Lower lobe of right lung (tissue), 2 donors: ENCODE measurements around the gene GEMIN2. TPM values are rescaled to one million over a fixed set of nuclear protein-coding genes. Genes with fewer than 3 reads are reported as not detected.
"Not testable (repeated sequence)": the region's sequence is repeated elsewhere in the genome, so short reads cannot be mapped to it uniquely, and the experiment has no call there.

Source experiments
- ATAC-seq, 2 donors: fragments of 200-7000 bp; cut with Tn5 transposase; one replicate each; pipeline ENCODE4 v1.9.1; 2020 to 2022; ENCODE audit warnings: mild to moderate bottlenecking in 2 of 2, moderate library complexity in 2 of 2
- DNase-seq: peaks from one replicate; pipeline ENCODE4 v3.0.0-alpha.2; 2020
- H3K27ac ChIP-seq: fragments of 200-600 bp; one replicate; pipeline ENCODE4 v1.8.0; 2022
- H3K27me3 ChIP-seq: fragments of 200-600 bp; one replicate; pipeline ENCODE4 v1.8.0; 2022; ENCODE audit warnings: low read depth
- H3K36me3 ChIP-seq: fragments of 200-600 bp; one replicate; pipeline ENCODE4 v1.8.0; 2022; ENCODE audit warnings: mild to moderate bottlenecking
- H3K4me1 ChIP-seq: fragments of 200-600 bp; one replicate; pipeline ENCODE4 v1.8.0; 2022
- H3K4me3 ChIP-seq: fragments of 200-600 bp; one replicate; pipeline ENCODE4 v1.8.0; 2022; ENCODE audit warnings: mild to moderate bottlenecking
- H3K9me3 ChIP-seq: fragments of 200-600 bp; one replicate; pipeline ENCODE4 v1.8.0; 2022
- CTCF ChIP-seq: fragments of 200-600 bp; IDR thresholded peaks from one replicate; pipeline ENCODE4 v1.8.0; 2022; ENCODE audit warnings: antibody characterized with exemption, mild to moderate bottlenecking
- intact Hi-C: fragments of 100-400 bp; cut with DNase I; formaldehyde crosslinking; loops from one replicate; pipeline ENCODE4 v1.11.0; 2022
- total RNA-seq: library from RNA; stranded (reverse); fragmentation: NEBNext Ultra II Directional; extraction: Animal tissue kit (Norgen Biotek cat#: 25700); gene quantifications from one replicate; pipeline ENCODE4 v1.2.1, GENCODE V29; 2021
- donor health status: DM: no; HTN: yes; CAD: no; lungs with severe emphysema.

GEMIN2 gene
- total RNA-seq, 1 donor from 2014 or later, result 8.4 TPM

- DNase-seq, result no peak
- no peaks in the 10 kb centered on the region for H3K27me3 ChIP-seq
- H3K9me3 ChIP-seq, result no peaks in the 10 kb centered on the region
- no peak for ATAC-seq
- H3K36me3 ChIP-seq, result peaks cover 53% of the 10 kb centered on the region
- intact Hi-C loops, result no loop called here
- no peak overlapping the region for H3K27ac ChIP-seq
- no peak overlapping the region for H3K4me3 ChIP-seq
- no peak for TF ChIP-seq CTCF
- H3K4me1 ChIP-seq, result no peaks in the 10 kb centered on the region
Observed at GRCh38 chr14:39140170-39140569, 26.0 kb downstream of the GEMIN2 start.

- DNase-seq, ATAC-seq, H3K9me3 ChIP-seq, H3K27ac ChIP-seq, intact Hi-C loops, H3K27me3 ChIP-seq, H3K4me3 ChIP-seq, H3K4me1 ChIP-seq: not testable (repeated sequence)
- H3K36me3 ChIP-seq, result peaks cover 43% of the 10 kb centered on the region
Observed at GRCh38 chr14:39141623-39142022, 27.5 kb downstream of the GEMIN2 start.

DNA sequence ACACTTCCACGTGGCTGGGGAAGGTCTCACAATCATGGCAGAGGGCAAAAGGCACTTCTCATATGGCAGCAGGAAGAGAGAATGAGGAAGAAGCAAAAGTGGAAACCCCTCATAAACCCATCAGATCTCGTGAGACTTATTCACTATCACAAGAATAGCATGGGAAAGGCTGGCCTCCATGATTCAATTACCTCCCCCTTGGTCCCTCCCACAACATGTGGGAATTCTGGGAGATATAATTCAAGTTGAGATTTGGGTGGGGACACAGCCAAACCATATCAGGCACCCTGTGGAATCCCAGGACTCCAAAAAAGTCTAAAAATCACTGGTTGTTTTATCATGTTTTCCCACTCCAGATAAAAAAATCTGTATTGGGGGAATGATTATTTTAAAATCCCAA lies 29.1 kb downstream of the GEMIN2 start:
- DNase-seq, H3K27ac ChIP-seq, H3K27me3 ChIP-seq, H3K4me3 ChIP-seq, H3K4me1 ChIP-seq, intact Hi-C loops, H3K9me3 ChIP-seq, ATAC-seq: not testable (repeated sequence)
- peaks cover 38% of the 10 kb centered on the region for H3K36me3 ChIP-seq

DNA sequence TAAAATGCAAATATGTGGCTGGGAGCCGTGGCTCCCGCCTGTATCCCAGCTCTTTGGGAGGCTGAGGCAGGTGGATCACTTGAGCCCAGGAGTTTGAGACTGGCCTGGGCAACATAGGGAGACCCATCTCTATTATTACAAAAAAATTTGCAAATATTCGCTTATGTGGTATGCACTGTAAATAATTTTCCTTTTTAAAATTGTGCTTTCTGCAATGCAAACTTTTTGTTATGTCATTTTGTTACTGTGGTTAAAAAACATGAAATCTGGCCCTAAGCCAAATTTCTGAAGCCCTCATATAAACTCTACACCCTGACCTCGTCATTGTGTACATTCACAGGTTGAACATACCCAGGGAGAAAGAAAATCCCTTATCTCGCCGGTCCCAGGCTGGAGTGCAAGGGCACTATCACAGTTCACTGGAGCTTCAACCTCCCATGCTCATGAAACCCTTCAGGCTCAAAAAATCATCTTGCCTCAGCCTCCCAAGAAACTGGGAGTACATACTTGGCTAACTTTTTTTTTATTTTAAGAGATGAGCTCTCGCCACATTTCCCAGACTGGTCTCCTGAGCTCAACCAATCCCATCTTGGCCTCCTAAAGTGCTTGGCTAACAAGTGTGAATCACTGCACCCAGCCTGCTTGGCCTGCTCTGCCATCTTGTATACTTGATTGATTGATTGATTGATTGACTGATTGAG lies 31.3 kb downstream of the GEMIN2 start:
- H3K4me3 ChIP-seq, result no peak overlapping the region
- H3K36me3 ChIP-seq, result peaks cover 48% of the 10 kb centered on the region
- ATAC-seq (no peak), DNase-seq (no peak)
- intact Hi-C loops, result no loop called here
- no peak overlapping the region for H3K27ac ChIP-seq
- H3K9me3 ChIP-seq, result no peaks in the 10 kb centered on the region
- no peaks in the 10 kb centered on the region for H3K4me1 ChIP-seq
- no peaks in the 10 kb centered on the region for H3K27me3 ChIP-seq
- TF ChIP-seq CTCF, result no peak

DNA sequence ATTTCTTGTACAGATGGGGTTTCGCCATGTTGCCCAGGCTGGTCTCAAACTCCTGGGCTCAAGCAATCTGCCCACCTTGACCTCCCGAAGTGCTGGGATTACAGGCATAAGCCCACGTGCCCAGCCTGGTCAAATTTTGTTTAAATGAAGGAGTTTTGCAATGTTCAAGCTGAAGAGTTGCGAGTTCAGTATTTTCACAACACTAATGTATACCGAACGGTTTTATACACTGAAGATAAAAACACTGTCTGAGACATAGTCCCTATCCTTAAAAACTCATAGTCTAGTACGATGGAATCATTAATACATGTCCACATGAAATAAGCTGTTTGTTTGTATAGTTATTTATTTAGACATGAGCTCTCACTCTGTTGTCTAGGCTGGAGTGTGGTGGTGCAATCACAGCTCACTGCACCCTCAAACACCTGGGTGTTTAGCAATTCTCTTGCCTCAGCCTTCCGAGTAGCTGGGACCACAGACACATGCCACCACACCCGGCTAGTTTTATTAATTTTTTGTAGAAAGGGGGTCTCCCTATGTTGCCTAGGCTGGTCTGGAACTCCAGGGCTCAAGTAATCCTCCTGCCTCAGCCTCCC lies 40.6 kb downstream of the GEMIN2 start:
- Histone ChIP-seq H3K27ac (no peak overlapping the region), H3K27me3 (no peaks in the 10 kb centered on the region), H3K4me3 (no peak overlapping the region), H3K4me1 (no peaks in the 10 kb centered on the region), H3K36me3 (peaks cover 91% of the 10 kb centered on the region), H3K9me3 (no peaks in the 10 kb centered on the region)
- intact Hi-C loops, result no loop called here
- TF ChIP-seq CTCF, result no peak
- no peak for DNase-seq
- no peak for ATAC-seq

DNA sequence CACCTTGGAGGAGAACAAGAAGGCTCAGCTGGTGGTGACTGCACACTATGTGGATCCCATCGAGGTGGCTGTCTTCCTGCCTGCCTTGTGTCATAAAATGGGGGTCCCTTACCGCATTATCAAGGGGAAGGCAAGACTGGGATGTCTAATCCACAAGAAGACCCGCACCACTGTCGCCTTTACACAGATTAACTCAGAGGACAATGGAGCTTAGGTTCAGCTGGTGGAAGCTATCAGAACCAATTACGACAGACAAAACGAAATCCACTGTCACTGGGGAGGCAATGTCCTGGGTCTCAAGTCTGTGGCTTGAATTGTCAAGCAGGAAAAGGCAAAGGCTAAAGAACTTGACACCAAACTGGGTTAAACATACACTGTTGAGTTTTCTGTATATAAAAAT lies 43.4 kb downstream of the GEMIN2 start:
- no peak overlapping the region for H3K4me3 ChIP-seq
- DNase-seq, result no peak
- H3K27ac ChIP-seq, result no peak overlapping the region
- no peak for ATAC-seq
- H3K27me3 ChIP-seq, result no peaks in the 10 kb centered on the region
- H3K36me3 ChIP-seq, result peaks cover 84% of the 10 kb centered on the region
- intact Hi-C loops, result no loop called here
- no peaks in the 10 kb centered on the region for H3K9me3 ChIP-seq
- no peaks in the 10 kb centered on the region for H3K4me1 ChIP-seq
- no peak for TF ChIP-seq CTCF
